Pancreas (tissue), 10 donors: Measurements from ENCODE around the gene SSTR5. TPM values are rescaled to one million over a fixed set of nuclear protein-coding genes. Genes with fewer than 3 reads are reported as not detected.

Source experiments
- ATAC-seq, 4 donors: fragments of 200-7000 bp; cut with Tn5 transposase; one replicate each; pipeline versions ENCODE4 v1.8.0 to v1.9.1; 2020; ENCODE audit warnings: mild to moderate bottlenecking in 4 of 4, moderate library complexity in 4 of 4
- DNase-seq, 6 donors: peaks; one replicate each; pipeline ENCODE4 v3.0.0-alpha.2; 2020
- FAIRE-seq: peaks from 2 replicates; lab custom pipeline; 2012; peaks lifted over from hg19 to GRCh38; lab: Jason Lieb, UNC
- H3K27ac ChIP-seq, 4 donors: fragments of 200-600 bp; sonication (generic); 1 replicate in 3 of 4; 2 replicates in 1 of 4; pipeline versions ENCODE4 v1.5.0 to v1.8.0; 2020
- H3K27me3 ChIP-seq, 4 donors: fragments of 200-600 bp; one replicate each; pipeline ENCODE4 v1.8.0; 2021
- H3K36me3 ChIP-seq, 3 donors: fragments of 200-600 bp; sonication (generic) in 1 of 3; one replicate each; pipeline versions ENCODE4 v1.5.0 to v1.8.0; 2020 to 2021
- H3K4me1 ChIP-seq, 3 donors: fragments of 200-600 bp; one replicate each; pipeline ENCODE4 v1.8.0; 2021
- H3K4me3 ChIP-seq, 4 donors: fragments of 200-600 bp; sonication (generic) in 2 of 4; one replicate each; pipeline versions ENCODE4 v1.5.0 to v1.8.0; 2020 to 2021
- H3K9me3 ChIP-seq, 4 donors: fragments of 200-600 bp; one replicate each; pipeline ENCODE4 v1.8.0; 2021
- CTCF ChIP-seq, 4 donors: fragments of 200-600 bp; sonication (generic) in 3 of 4; IDR thresholded peaks; one replicate each; pipeline versions ENCODE4 v1.5.0 to v1.8.0; 2021; ENCODE audit warnings: antibody characterized with exemption in 4 of 4
- WGBS, 2 donors: extraction: QIAGEN DNeasy Blood & Tissue Kit; methylation state at CpG; one replicate each; pipeline ENCODE4 v1.1.7; 2013; 5-methylcytosine and 5-hydroxymethylcytosine counted together
- intact Hi-C, 3 donors: fragments of 100-400 bp; cut with DNase I; formaldehyde crosslinking; loops; one replicate each; pipeline versions ENCODE4 v1.11.1 to v1.14.2; 2022
- polyA plus RNA-seq, 2 donors: library from polyadenylated mRNA; stranded (reverse); fragments of 200-250 nt; gene quantifications; one replicate each; pipeline ENCODE4 v1.2.3, GENCODE V29; 2013
- total RNA-seq, 6 donors: library from RNA; stranded (reverse); fragmentation: NEBNext Ultra II Directional in 4 of 6; extraction: Animal tissue kit (Norgen Biotek cat#: 25700) in 4 of 6; gene quantifications; one replicate each; pipeline versions ENCODE4 v1.2.1 to v1.2.4, GENCODE V29; 2021 to 2023
- donor health status: healthy with polysubstance abuse.
- donor health status: DM: no; HTN: no; CAD: no; lungs with moderate emphysema.
- donor health status: DM: no; HTN: no; CAD: no.
- donor health status: control.
- donor health status: control.
- donor health status: Bipolar disorder and iron deficiency.
- donor health status: DM: yes; HTN: yes; CAD: no.
- donor health status: DM: no; HTN: no; CAD: no.
- donor health status: DM: no; HTN: no; CAD: no.
- donor health status: DM: yes; HTN: yes; CAD: no.

The SSTR5 gene
- total and polyA plus RNA-seq, 8 donors: 0.12 to 1.2 (median 0.32) TPM; not detected in 1

GRCh38 chr16:1066584-1067172 lies 5.9 kb upstream of the SSTR5 start:
- FAIRE-seq (no peak), DNase-seq (no peak), ATAC-seq (no peak)
- H3K9me3 ChIP-seq: no peaks in the 10 kb centered on the region
- H3K4me3 ChIP-seq: no peak overlapping the region
- TF ChIP-seq CTCF (IDR thresholded peaks at IDR 0.05): no peak
- 27 to 29% methylated on average over 24 of the region's 24 CpGs for WGBS, 2 donors
- H3K36me3 ChIP-seq: no peaks in the 10 kb centered on the region
- intact Hi-C loops: no loop called here
- H3K27me3 ChIP-seq: peaks cover 0 to 27% (median 2%) of the 10 kb centered on the region in 4 donors
- H3K27ac ChIP-seq: no peak overlapping the region
- no peaks in the 10 kb centered on the region for H3K4me1 ChIP-seq

- H3K36me3 ChIP-seq: no peaks in the 10 kb centered on the region
- DNase-seq: no peak
- FAIRE-seq: no peak
Observed at GRCh38 chr16:1067629-1068028, 4.9 kb upstream of the SSTR5 start.

GRCh38 chr16:1068451-1068850 lies 4.1 kb upstream of the SSTR5 start:
- no peak for TF ChIP-seq CTCF (IDR thresholded peaks at IDR 0.05)
- FAIRE-seq (no peak), DNase-seq (no peak), ATAC-seq (no peak)
- intact Hi-C loops: no loop called here
- H3K27ac ChIP-seq: no peak overlapping the region
- H3K9me3 ChIP-seq: no peaks in the 10 kb centered on the region
- peaks cover 0 to 33% (median 4%) of the 10 kb centered on the region in 4 donors for H3K27me3 ChIP-seq
- WGBS, 2 donors: 70 to 73% methylated on average over 18 of the region's 18 CpGs
- no peaks in the 10 kb centered on the region for H3K4me1 ChIP-seq
- H3K36me3 ChIP-seq: no peaks in the 10 kb centered on the region
- no peak overlapping the region for H3K4me3 ChIP-seq

More at GRCh38 chr16:1067629-1068028, 4.9 kb upstream of the SSTR5 start:
- TF ChIP-seq CTCF (IDR thresholded peaks at IDR 0.05): no peak
- H3K4me3 ChIP-seq: no peak overlapping the region
- no peaks in the 10 kb centered on the region for H3K4me1 ChIP-seq
- H3K27me3 ChIP-seq: peaks cover 0 to 33% (median 2%) of the 10 kb centered on the region in 4 donors
- no peak overlapping the region for H3K27ac ChIP-seq
- 50 to 61% methylated on average over 15 of the region's 15 CpGs for WGBS, 2 donors
- H3K9me3 ChIP-seq: no peaks in the 10 kb centered on the region
- ATAC-seq: no peak
- intact Hi-C loops: no loop called here

GRCh38 chr16:1069154-1069553 lies 3.4 kb upstream of the SSTR5 start:
- intact Hi-C loops: no loop called here
- Histone ChIP-seq H3K36me3 (no peaks in the 10 kb centered on the region), H3K27ac (no peak overlapping the region), H3K4me1 (no peaks in the 10 kb centered on the region), H3K4me3 (no peak overlapping the region), H3K27me3 (peaks cover 0 to 39% (median 6%) of the 10 kb centered on the region in 4 donors), H3K9me3 (no peaks in the 10 kb centered on the region)
- FAIRE-seq (no peak), ATAC-seq (no peak), DNase-seq (no peak)
- WGBS, 2 donors: 74 to 80% methylated on average over 6 to 7 of the region's 7 CpGs
- TF ChIP-seq CTCF (IDR thresholded peaks at IDR 0.05): no peak

- no peak for TF ChIP-seq CTCF (IDR thresholded peaks at IDR 0.05)
- DNase-seq (no peak), FAIRE-seq (no peak), ATAC-seq (no peak)
- H3K36me3 ChIP-seq: no peaks in the 10 kb centered on the region
- no peaks in the 10 kb centered on the region for H3K9me3 ChIP-seq
- 20 to 21% methylated on average over 30 to 32 of the region's 32 CpGs for WGBS, 2 donors
- intact Hi-C loops: no loop called here
- no peaks in the 10 kb centered on the region for H3K4me1 ChIP-seq
- no peak overlapping the region for H3K4me3 ChIP-seq
- no peak overlapping the region for H3K27ac ChIP-seq
- peaks cover 0 to 40% (median 6%) of the 10 kb centered on the region in 4 donors for H3K27me3 ChIP-seq
Observed at GRCh38 chr16:1070084-1070863, 2.3 kb upstream of the SSTR5 start.
